A673 (cell line): ENCODE results near the gene ZNF319. TPM values are rescaled to one million over a fixed set of nuclear protein-coding genes. Genes with fewer than 3 reads are reported as not detected.
A peak's percentile ranks its signal among the peaks of the same experiment; 100 is the strongest.

Source experiments
- BruUV-seq: library from RNA; stranded (reverse); fragments of 400-500 nt; replicated peaks from 2 replicates; lab custom pipeline; 2021; lab: Mats Ljungman, UMichigan
- CTCF ChIA-PET: fragments of 300-600 bp; sonication (Branson Sonifier 250); formaldehyde crosslinking; loops from one replicate; lab custom pipeline; 2022; ENCODE audit warnings: antibody characterized with exemption; lab: Charles Lee
- POLR2A ChIA-PET: fragments of 300-600 bp; sonication (Branson Sonifier 250); formaldehyde crosslinking; loops from one replicate; lab custom pipeline; 2022; ENCODE audit warnings: antibody characterized with exemption; ENCODE audit not compliant: low non-redundant PET; lab: Charles Lee
- DNase-seq: peaks from one replicate; pipeline ENCODE4 v3.0.0-alpha.2; 2015; ENCODE audit warnings: low spot score
- H3K27ac ChIP-seq: fragments of 200-600 bp; sonication (generic); 2 replicates; pipeline ENCODE4 v1.5.1; 2016; ENCODE audit warnings: mixed run types, low read depth, mild to moderate bottlenecking, mixed read lengths, antibody characterized with exemption, low read length; ENCODE audit not compliant: poor library complexity, severe bottlenecking
- H3K27me3 ChIP-seq: fragments of 200-600 bp; sonication (generic); replicated peaks from 2 replicates; pipeline ENCODE4 v1.6.1; 2017; ENCODE audit warnings: mixed run types, low read depth, mild to moderate bottlenecking, mixed read lengths, antibody characterized with exemption, low read length; ENCODE audit not compliant: insufficient read depth, poor library complexity
- H3K36me3 ChIP-seq: fragments of 200-600 bp; sonication (generic); 2 replicates; pipeline ENCODE4 v1.6.1; 2016; ENCODE audit warnings: mixed run types, mild to moderate bottlenecking, mixed read lengths, antibody characterized with exemption, low read length; ENCODE audit not compliant: insufficient read depth, poor library complexity, severe bottlenecking
- H3K4me1 ChIP-seq: fragments of 200-600 bp; sonication (generic); 2 replicates; pipeline ENCODE4 v1.6.1; 2017; ENCODE audit warnings: mixed run types, mild to moderate bottlenecking, mixed read lengths, antibody characterized with exemption, low read length; ENCODE audit not compliant: insufficient read depth, poor library complexity, severe bottlenecking
- H3K4me3 ChIP-seq: fragments of 200-600 bp; sonication (generic); 2 replicates; pipeline ENCODE4 v1.5.1; 2016; ENCODE audit warnings: low read depth, mixed run types, mild to moderate bottlenecking, mixed read lengths, low read length; ENCODE audit not compliant: poor library complexity, severe bottlenecking
- H3K9me3 ChIP-seq: fragments of 200-600 bp; sonication (generic); 2 replicates; pipeline ENCODE4 v1.6.1; 2016; ENCODE audit warnings: mixed run types, low read depth, mild to moderate bottlenecking, mixed read lengths, antibody characterized with exemption, low read length; ENCODE audit not compliant: poor library complexity, severe bottlenecking
- EZH2 ChIP-seq: fragments of 200-600 bp; sonication (generic); IDR thresholded peaks from 2 replicates; pipeline ENCODE4 v1.6.1; 2017; ENCODE audit warnings: borderline replicate concordance, low read depth, mild to moderate bottlenecking, mixed read lengths, antibody characterized with exemption, low read length; ENCODE audit not compliant: poor library complexity, severe bottlenecking
- intact Hi-C: fragments of 100-400 bp; cut with micrococcal nuclease; formaldehyde crosslinking; loops from one replicate; pipeline ENCODE4 v1.10.0; 2022; ENCODE audit not compliant: unreplicated experiment
- total RNA-seq: library from RNA; stranded (reverse); gene quantifications from 2 replicates; pipeline ENCODE4 v1.2.3, GENCODE V29; 2021
- TF ChIP-seq, protein P1 (sequence below): fragments of 300-800, 200-600 bp; sonication (generic); conservative IDR thresholded peaks from 2 replicates; pipeline ENCODE4 v1.5.1; 2017; ENCODE audit warnings: low read depth, mild to moderate bottlenecking, antibody characterized with exemption, low read length, moderate library complexity, mixed read lengths

Gene ZNF319
- total RNA-seq, 1 experiment from 2014 or later, result 12.9 TPM

GRCh38 chr16:57984443-57985203, 15.8 kb downstream of the ZNF319 start:
- Histone ChIP-seq H3K36me3 (no peaks in the 10 kb centered on the region), H3K27ac (no peak overlapping the region), H3K27me3 (no peaks in the 10 kb centered on the region), H3K9me3 (no peaks in the 10 kb centered on the region), H3K4me1 (peaks cover 3% of the 10 kb centered on the region), H3K4me3 (peak overlapping the region; percentile 64)
- ChIA-PET POLR2A (no interaction called here), CTCF (no interaction called here)
- BruUV-seq, result no TSS peak
- peak; percentile 97 for DNase-seq
- intact Hi-C loops, result no loop called here
- TF ChIP-seq, protein P1, sequence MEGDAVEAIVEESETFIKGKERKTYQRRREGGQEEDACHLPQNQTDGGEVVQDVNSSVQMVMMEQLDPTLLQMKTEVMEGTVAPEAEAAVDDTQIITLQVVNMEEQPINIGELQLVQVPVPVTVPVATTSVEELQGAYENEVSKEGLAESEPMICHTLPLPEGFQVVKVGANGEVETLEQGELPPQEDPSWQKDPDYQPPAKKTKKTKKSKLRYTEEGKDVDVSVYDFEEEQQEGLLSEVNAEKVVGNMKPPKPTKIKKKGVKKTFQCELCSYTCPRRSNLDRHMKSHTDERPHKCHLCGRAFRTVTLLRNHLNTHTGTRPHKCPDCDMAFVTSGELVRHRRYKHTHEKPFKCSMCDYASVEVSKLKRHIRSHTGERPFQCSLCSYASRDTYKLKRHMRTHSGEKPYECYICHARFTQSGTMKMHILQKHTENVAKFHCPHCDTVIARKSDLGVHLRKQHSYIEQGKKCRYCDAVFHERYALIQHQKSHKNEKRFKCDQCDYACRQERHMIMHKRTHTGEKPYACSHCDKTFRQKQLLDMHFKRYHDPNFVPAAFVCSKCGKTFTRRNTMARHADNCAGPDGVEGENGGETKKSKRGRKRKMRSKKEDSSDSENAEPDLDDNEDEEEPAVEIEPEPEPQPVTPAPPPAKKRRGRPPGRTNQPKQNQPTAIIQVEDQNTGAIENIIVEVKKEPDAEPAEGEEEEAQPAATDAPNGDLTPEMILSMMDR, result no peak
- no peak for TF ChIP-seq EZH2

GRCh38 chr16:57982385-57982784, 18.1 kb downstream of the ZNF319 start:
- H3K9me3 ChIP-seq, result no peaks in the 10 kb centered on the region
- no peak overlapping the region for H3K27ac ChIP-seq
- intact Hi-C loops, result no loop called here
- TF ChIP-seq EZH2, result no peak
- TF ChIP-seq, protein P1, result no peak
- no peaks in the 10 kb centered on the region for H3K27me3 ChIP-seq
- peaks cover 3% of the 10 kb centered on the region for H3K4me1 ChIP-seq
- POLR2A ChIA-PET, result no interaction called here
- CTCF ChIA-PET, result no interaction called here
- no peak for DNase-seq
- H3K36me3 ChIP-seq, result no peaks in the 10 kb centered on the region
- no peak overlapping the region for H3K4me3 ChIP-seq
- BruUV-seq, result no TSS peak

DNA sequence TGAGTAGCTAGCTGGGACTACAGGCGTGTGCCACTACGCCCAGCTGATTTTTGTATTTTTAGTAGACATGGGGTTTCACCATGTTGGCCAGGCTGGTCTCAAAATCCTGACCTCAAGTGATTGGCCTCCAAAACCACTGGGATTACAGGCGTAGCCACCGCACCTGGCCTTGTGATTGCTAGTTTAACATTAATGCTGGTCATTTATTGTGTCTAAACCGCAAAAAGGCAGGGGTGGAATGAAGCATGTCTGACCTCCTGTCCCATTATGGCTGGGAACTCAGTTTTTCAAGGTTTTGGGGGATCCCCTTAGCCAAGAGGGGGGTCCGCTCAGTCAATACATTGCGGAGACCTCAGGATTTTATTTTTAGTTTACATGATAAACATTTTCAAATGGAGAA, 18.8 kb downstream of the ZNF319 start:
- Histone ChIP-seq H3K27me3 (no peaks in the 10 kb centered on the region), H3K4me3 (no peak overlapping the region), H3K4me1 (peaks cover 3% of the 10 kb centered on the region), H3K27ac (no peak overlapping the region), H3K9me3 (no peaks in the 10 kb centered on the region), H3K36me3 (no peaks in the 10 kb centered on the region)
- POLR2A ChIA-PET, result no interaction called here
- CTCF ChIA-PET, result no interaction called here
- no peak for DNase-seq
- no TSS peak for BruUV-seq
- TF ChIP-seq, protein P1, result no peak
- TF ChIP-seq EZH2, result no peak
- intact Hi-C loops, result no loop called here
